Vagina (tissue), 2 donors: Measurements from ENCODE around the gene BMP8B. TPM values are rescaled to one million over a fixed set of nuclear protein-coding genes. Genes with fewer than 3 reads are reported as not detected.
"Not testable (repeated sequence)": the region's sequence is repeated elsewhere in the genome, so short reads cannot be mapped to it uniquely, and the experiment has no call there.

Experiments used
- DNase-seq, 2 donors: peaks; one replicate each; pipeline ENCODE4 v3.0.0-alpha.2; 2017; ENCODE audit errors: extremely low spot score in 2 of 2
- H3K27ac ChIP-seq: fragments of 200-600 bp; sonication (generic); one replicate; pipeline ENCODE4 v1.5.1; 2019
- H3K27me3 ChIP-seq: fragments of 200-600 bp; sonication (generic); one replicate; pipeline ENCODE4 v1.5.1; 2019
- H3K36me3 ChIP-seq, 2 donors: fragments of 200-600 bp; sonication (generic); one replicate each; pipeline ENCODE4 v1.5.1; 2017 to 2019
- H3K4me1 ChIP-seq: fragments of 200-600 bp; sonication (generic); one replicate; pipeline ENCODE4 v1.5.1; 2019
- H3K4me3 ChIP-seq, 2 donors: fragments of 200-600 bp; sonication (generic); 1 replicate in 1 of 2; 2 replicates in 1 of 2; pipeline ENCODE4 v1.5.1; 2016 to 2019
- H3K9me3 ChIP-seq: fragments of 200-600 bp; sonication (generic); one replicate; pipeline ENCODE4 v1.5.1; 2019
- CTCF ChIP-seq, 3 experiments: fragments of 450-650 bp in 2 of 3; fragments of 200-600 bp in 1 of 3; sonication (generic) in 1 of 3; IDR thresholded peaks; one replicate each; pipeline ENCODE4 v1.5.1; 2017 to 2019; ENCODE audit warnings: antibody characterized with exemption in 3 of 3, mild to moderate bottlenecking in 2 of 3, moderate library complexity in 2 of 3
- POLR2A ChIP-seq, 2 donors: fragments of 450-650 bp; IDR thresholded peaks; one replicate each; pipeline ENCODE4 v1.6.1; 2017; ENCODE audit warnings: antibody characterized with exemption in 2 of 2, mild to moderate bottlenecking in 2 of 2, moderate library complexity in 2 of 2
- POLR2AphosphoS5 ChIP-seq, 2 donors: sonication (generic); formaldehyde crosslinking; IDR thresholded peaks; one replicate each; pipeline ENCODE4 v1.9.0; 2017; ENCODE audit warnings: antibody characterized with exemption in 2 of 2, mild to moderate bottlenecking in 2 of 2, low read depth in 1 of 2; ENCODE audit not compliant: insufficient read depth in 1 of 2
- intact Hi-C: fragments of 100-400 bp; cut with DNase I; formaldehyde crosslinking; loops from one replicate; pipeline ENCODE4 v1.15.1; 2023
- total RNA-seq: library from RNA; depleted of rRNA; stranded (reverse); fragments of >200 nt; gene quantifications from one replicate; pipeline ENCODE4 v1.2.3, GENCODE V29; 2016

The BMP8B gene
- total RNA-seq, 1 donor from 2014 or later = 0.98 TPM

GRCh38 chr1:39827201-39827600 is 38.5 kb upstream of the BMP8B start:
- Histone ChIP-seq H3K36me3 (no peaks in the 10 kb centered on the region), H3K4me1 (no peaks in the 10 kb centered on the region), H3K9me3 (no peaks in the 10 kb centered on the region), H3K4me3 (no peak overlapping the region), H3K27me3 (no peaks in the 10 kb centered on the region), H3K27ac (no peak overlapping the region)
- no peak for TF ChIP-seq POLR2AphosphoS5 (IDR thresholded peaks at IDR 0.05; ENCODE audit: insufficient read depth in 1 of 2, low read depth in 1 of 2)
- TF ChIP-seq CTCF (IDR thresholded peaks at IDR 0.05) = no peak
- TF ChIP-seq POLR2A (IDR thresholded peaks at IDR 0.05) = no peak
- intact Hi-C loops = loop anchor here (5.0 kb wide), 1 partner anchor 45 kb away; no protein-coding TSS in a partner anchor
- DNase-seq = no peak

- intact Hi-C loops = loop anchor here (5.0 kb wide), 1 partner anchor 46 kb away; no protein-coding TSS in a partner anchor
- Histone ChIP-seq H3K4me3 (no peak overlapping the region), H3K36me3 (no peaks in the 10 kb centered on the region), H3K9me3 (no peaks in the 10 kb centered on the region), H3K27ac (no peak overlapping the region), H3K4me1 (no peaks in the 10 kb centered on the region), H3K27me3 (no peaks in the 10 kb centered on the region)
- TF ChIP-seq CTCF (IDR thresholded peaks at IDR 0.05) (no peak), POLR2AphosphoS5 (IDR thresholded peaks at IDR 0.05; ENCODE audit: insufficient read depth in 1 of 2, low read depth in 1 of 2) (no peak), POLR2A (IDR thresholded peaks at IDR 0.05) (no peak)
- DNase-seq = no peak
These were observed 37.9 kb upstream of the BMP8B start for GRCh38 chr1:39826583-39826982.

DNA sequence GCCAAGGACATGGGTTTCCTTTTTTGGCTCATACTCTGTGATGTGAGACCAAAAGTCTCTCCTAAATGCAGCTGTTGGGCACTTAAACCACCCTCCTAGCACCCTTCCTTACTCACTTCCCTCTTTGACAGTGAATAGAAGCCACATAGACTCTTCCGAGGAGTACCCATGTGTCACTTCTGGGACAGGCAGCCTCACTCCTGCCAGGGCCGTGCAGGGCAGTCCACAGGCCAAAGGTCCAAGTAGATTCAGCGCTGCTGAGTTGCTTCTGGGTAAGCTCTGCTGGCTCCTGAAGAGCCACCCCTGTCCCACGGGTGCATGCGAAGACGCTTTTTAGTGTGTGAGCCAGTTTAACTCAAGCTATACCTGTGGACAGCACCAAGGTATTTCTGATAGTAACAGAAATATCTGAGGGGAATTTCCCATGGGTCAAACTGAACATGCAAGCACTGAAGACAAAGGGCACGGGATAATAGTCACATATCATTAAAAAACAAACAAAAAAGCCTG is 36.8 kb upstream of the BMP8B start:
- no peak overlapping the region for H3K4me3 ChIP-seq
- H3K4me1 ChIP-seq = no peaks in the 10 kb centered on the region
- no peaks in the 10 kb centered on the region for H3K36me3 ChIP-seq
- H3K27ac ChIP-seq = no peak overlapping the region
- no peak for TF ChIP-seq CTCF (IDR thresholded peaks at IDR 0.05)
- H3K27me3 ChIP-seq = no peaks in the 10 kb centered on the region
- no peak for DNase-seq
- intact Hi-C loops = loop anchor here (5.0 kb wide), 1 partner anchor 47 kb away; no protein-coding TSS in a partner anchor
- no peaks in the 10 kb centered on the region for H3K9me3 ChIP-seq

GRCh38 chr1:39823450-39823849 is 34.8 kb upstream of the BMP8B start:
- H3K36me3 ChIP-seq, H3K9me3 ChIP-seq, H3K27ac ChIP-seq, H3K4me1 ChIP-seq, DNase-seq, H3K4me3 ChIP-seq, intact Hi-C loops, H3K27me3 ChIP-seq: not testable (repeated sequence)

- Histone ChIP-seq H3K4me1 (peaks cover 8% of the 10 kb centered on the region), H3K9me3 (no peaks in the 10 kb centered on the region), H3K4me3 (no peak overlapping the region), H3K27me3 (no peaks in the 10 kb centered on the region), H3K36me3 (no peaks in the 10 kb centered on the region), H3K27ac (no peak overlapping the region)
- TF ChIP-seq POLR2A (IDR thresholded peaks at IDR 0.05) = no peak
- TF ChIP-seq CTCF (IDR thresholded peaks at IDR 0.05) = no peak
- TF ChIP-seq POLR2AphosphoS5 (IDR thresholded peaks at IDR 0.05; ENCODE audit: insufficient read depth in 1 of 2, low read depth in 1 of 2) = no peak
- intact Hi-C loops = no loop called here
- DNase-seq = no peak
These were observed 33.5 kb upstream of the BMP8B start for GRCh38 chr1:39822146-39822545.
